Smooth muscle cell (in vitro differentiated cells): ENCODE data around the gene RNF13. TPM values are rescaled to one million over a fixed set of nuclear protein-coding genes. Genes with fewer than 3 reads are reported as not detected.
"Not testable (repeated sequence)": the region's sequence is repeated elsewhere in the genome, so short reads cannot be mapped to it uniquely, and the experiment has no call there.

Experiments used
- DNase-seq: peaks from one replicate; lab custom pipeline; 2025; ENCODE audit not compliant: unreplicated experiment; lab: John Stamatoyannopoulos, UW
- H2AFZ ChIP-seq: fragments of 200-600 bp; sonication (generic); 2 replicates; pipeline ENCODE4 v1.6.0; 2016; ENCODE audit warnings: antibody characterized with exemption, low read depth, mild to moderate bottlenecking
- H3F3A ChIP-seq: fragments of 200-600 bp; sonication (generic); 2 replicates; pipeline ENCODE4 v1.6.0; 2017; ENCODE audit warnings: antibody characterized with exemption, low read depth
- H3K27ac ChIP-seq: fragments of 200-600 bp; sonication (generic); 2 replicates; pipeline ENCODE4 v1.5.1; 2016; ENCODE audit warnings: low read depth, mild to moderate bottlenecking
- H3K27me3 ChIP-seq: fragments of 200-600 bp; sonication (generic); 2 replicates; pipeline ENCODE4 v1.6.1; 2016; ENCODE audit warnings: low read depth, mild to moderate bottlenecking
- H3K36me3 ChIP-seq: fragments of 200-600 bp; sonication (generic); 2 replicates; pipeline ENCODE4 v1.5.1; 2016; ENCODE audit warnings: low read depth
- H3K4me1 ChIP-seq: fragments of 200-600 bp; sonication (generic); 2 replicates; pipeline ENCODE4 v1.5.1; 2016; ENCODE audit warnings: low read depth
- H3K4me2 ChIP-seq: fragments of 200-600 bp; sonication (generic); 2 replicates; pipeline ENCODE4 v1.6.0; 2016; ENCODE audit warnings: mild to moderate bottlenecking
- H3K4me3 ChIP-seq: fragments of 200-600 bp; sonication (generic); 2 replicates; pipeline ENCODE4 v1.5.1; 2016; ENCODE audit warnings: mild to moderate bottlenecking
- H3K79me2 ChIP-seq: fragments of 200-600 bp; sonication (generic); 2 replicates; pipeline ENCODE4 v1.6.0; 2016; ENCODE audit warnings: low read depth, mild to moderate bottlenecking
- H3K9ac ChIP-seq: fragments of 200-600 bp; sonication (generic); 2 replicates; pipeline ENCODE4 v1.6.0; 2016; ENCODE audit warnings: low read depth
- H3K9me3 ChIP-seq: fragments of 200-600 bp; sonication (generic); replicated peaks from 2 replicates; pipeline ENCODE4 v1.5.1; 2016; ENCODE audit warnings: low read depth
- H4K20me1 ChIP-seq: fragments of 200-600 bp; sonication (generic); 2 replicates; pipeline ENCODE4 v1.6.0; 2016; ENCODE audit warnings: low read depth
- CTCF ChIP-seq: fragments of 200-600 bp; sonication (generic); IDR thresholded peaks from 2 replicates; pipeline ENCODE4 v1.5.1; 2017; ENCODE audit warnings: borderline replicate concordance, mild to moderate bottlenecking, antibody characterized with exemption; ENCODE audit not compliant: insufficient read depth, poor library complexity, severe bottlenecking
- WGBS: methylation state at CpG from one replicate; pipeline ENCODE4 v1.1.7; 2016; ENCODE audit warnings: low lambda C conversion rate; 5-methylcytosine and 5-hydroxymethylcytosine counted together
- polyA plus RNA-seq: library from polyadenylated mRNA; unstranded; fragments of >200 nt; fragmentation: Nextera tagmentation; extraction: Ambion mirVana; gene quantifications from 2 replicates; pipeline ENCODE4 v1.2.1, GENCODE V29; 2016
- total RNA-seq: library from RNA; depleted of rRNA; stranded (reverse); fragments of >200 nt; gene quantifications from 2 replicates; pipeline ENCODE4 v1.2.3, GENCODE V29; 2014

Gene RNF13
- total and polyA plus RNA-seq, 2 experiments from 2014 or later: 46.1 to 81.9 TPM

DNA sequence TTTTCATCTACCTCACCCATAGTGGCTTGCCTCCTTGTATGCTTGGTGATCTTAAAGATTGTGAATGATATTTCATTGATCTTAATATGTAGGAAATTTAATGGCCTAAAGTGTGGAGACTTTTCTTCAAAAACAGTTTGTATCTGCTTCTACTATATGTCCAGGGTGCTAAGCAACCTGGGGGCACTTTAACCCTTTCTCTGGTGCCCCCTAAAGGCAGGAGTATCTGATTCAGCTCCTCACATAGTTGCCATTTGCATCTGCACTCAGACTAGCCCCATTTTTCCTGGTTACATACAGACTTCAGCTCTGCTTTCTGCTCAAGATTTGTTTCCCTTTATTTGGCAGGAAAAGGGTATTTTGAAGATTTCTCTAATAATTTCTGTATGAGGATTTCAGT is 162.9 kb downstream of the RNF13 start:
- Histone ChIP-seq H3K36me3 (no peaks in the 10 kb centered on the region), H3K4me3 (no peak overlapping the region), H2AFZ (no peak overlapping the region), H4K20me1 (no peaks in the 10 kb centered on the region), H3K9ac (no peak overlapping the region), H3K79me2 (peaks cover 3% of the 10 kb centered on the region), H3F3A (no peaks in the 10 kb centered on the region), H3K4me1 (peaks cover 13% of the 10 kb centered on the region), H3K4me2 (no peak overlapping the region), H3K27ac (no peak overlapping the region), H3K27me3 (no peaks in the 10 kb centered on the region), H3K9me3 (no peaks in the 10 kb centered on the region)
- no peak for DNase-seq
- no peak for TF ChIP-seq CTCF

DNA sequence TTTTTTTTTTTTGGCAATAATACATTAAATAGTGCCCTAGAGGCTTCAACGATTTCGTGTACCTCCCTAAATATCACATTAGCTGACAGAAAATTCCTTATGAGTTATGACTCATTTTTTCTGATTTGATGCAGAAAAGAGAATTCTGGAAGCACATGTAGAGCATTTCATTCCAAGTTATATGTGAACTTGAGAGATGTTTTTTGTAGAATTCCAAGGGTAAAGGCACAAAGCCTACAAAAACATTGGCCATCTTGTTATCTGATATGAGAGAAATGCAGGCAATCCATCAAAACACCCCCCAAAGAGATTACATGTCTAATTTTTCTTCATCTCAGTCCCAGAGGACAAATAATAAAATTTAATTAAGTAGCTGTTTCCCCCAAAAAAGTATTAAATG is 164.4 kb downstream of the RNF13 start:
- no peaks in the 10 kb centered on the region for H3K36me3 ChIP-seq
- TF ChIP-seq CTCF: no peak
- no peaks in the 10 kb centered on the region for H3K9me3 ChIP-seq
- no peak overlapping the region for H2AFZ ChIP-seq
- H3K27ac ChIP-seq: no peak overlapping the region
- no peak overlapping the region for H3K9ac ChIP-seq
- no peaks in the 10 kb centered on the region for H4K20me1 ChIP-seq
- H3F3A ChIP-seq: no peaks in the 10 kb centered on the region
- WGBS: 77% methylated on average over 2 of the region's 2 CpGs
- no peak overlapping the region for H3K4me3 ChIP-seq
- no peaks in the 10 kb centered on the region for H3K27me3 ChIP-seq
- H3K4me2 ChIP-seq: no peak overlapping the region
- peaks cover 3% of the 10 kb centered on the region for H3K79me2 ChIP-seq
- peaks cover 6% of the 10 kb centered on the region for H3K4me1 ChIP-seq
- DNase-seq: no peak

DNA sequence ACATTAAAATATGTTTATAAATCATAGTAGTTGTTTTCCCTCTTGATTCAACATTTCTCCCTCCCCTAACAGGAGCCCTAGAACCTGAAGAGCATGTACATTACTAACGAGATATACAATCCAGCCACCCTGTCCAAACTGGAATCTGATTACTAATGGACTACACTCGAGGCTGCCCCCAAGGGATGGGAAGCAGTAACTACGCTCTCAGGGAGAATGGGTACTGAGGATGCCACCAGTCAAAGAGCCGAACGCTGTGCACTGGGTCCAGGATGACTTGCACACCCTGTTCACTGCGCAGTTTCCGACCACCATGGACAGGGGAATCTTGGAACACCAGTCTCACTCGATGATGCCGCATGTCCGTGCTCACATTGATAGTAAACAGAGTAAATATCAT is 169.0 kb downstream of the RNF13 start:
- H3K36me3 ChIP-seq, H3K4me2 ChIP-seq, H4K20me1 ChIP-seq, H3K9me3 ChIP-seq, H2AFZ ChIP-seq, H3K9ac ChIP-seq, DNase-seq, H3F3A ChIP-seq, H3K4me1 ChIP-seq, H3K27me3 ChIP-seq, H3K4me3 ChIP-seq, H3K79me2 ChIP-seq, H3K27ac ChIP-seq: not testable (repeated sequence)
- 79% methylated on average over 5 of the region's 10 CpGs for WGBS

GRCh38 chr3:149983053-149983452 is 170.0 kb downstream of the RNF13 start:
- H3K9ac ChIP-seq, H3K27me3 ChIP-seq, H4K20me1 ChIP-seq, H2AFZ ChIP-seq, H3K27ac ChIP-seq, H3K79me2 ChIP-seq, DNase-seq, H3K4me2 ChIP-seq, H3K4me3 ChIP-seq, H3K36me3 ChIP-seq, H3K4me1 ChIP-seq, H3K9me3 ChIP-seq, H3F3A ChIP-seq: not testable (repeated sequence)
- 95% methylated on average over 32 of the region's 32 CpGs for WGBS

DNA sequence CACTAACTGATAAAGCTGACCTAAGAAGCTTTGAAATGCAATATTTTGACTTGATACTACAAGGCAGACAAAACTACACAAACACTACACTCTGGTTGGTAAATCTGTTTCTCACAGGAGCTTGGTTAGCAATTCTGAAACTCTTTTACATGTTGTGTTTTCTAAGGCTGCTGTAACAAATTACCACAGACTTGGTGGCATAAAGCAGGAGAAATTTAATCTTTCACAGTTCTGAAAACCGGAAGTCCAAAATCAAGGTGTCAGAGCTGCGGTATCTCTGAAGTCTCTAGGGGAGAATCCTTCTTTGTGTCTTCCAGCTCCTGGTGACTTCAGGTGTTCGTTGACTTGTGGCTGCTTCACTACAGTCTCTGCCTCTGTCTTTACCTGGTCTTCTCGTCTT is 170.6 kb downstream of the RNF13 start:
- H3K4me3 ChIP-seq: no peak overlapping the region

More for the DNA sequence above, 170.6 kb downstream of the RNF13 start:
- no peak overlapping the region for H3K4me2 ChIP-seq
- no peaks in the 10 kb centered on the region for H4K20me1 ChIP-seq
- no peak for DNase-seq
- no peaks in the 10 kb centered on the region for H3K36me3 ChIP-seq
- H3F3A ChIP-seq: no peaks in the 10 kb centered on the region
- no peak for TF ChIP-seq CTCF
- no peaks in the 10 kb centered on the region for H3K9me3 ChIP-seq
- H3K27me3 ChIP-seq: no peaks in the 10 kb centered on the region
- no peak overlapping the region for H3K27ac ChIP-seq
- H3K79me2 ChIP-seq: no peaks in the 10 kb centered on the region
- no peak overlapping the region for H3K9ac ChIP-seq
- H3K4me1 ChIP-seq: no peaks in the 10 kb centered on the region
- H2AFZ ChIP-seq: no peak overlapping the region
- WGBS: 97% methylated on average over 4 of the region's 4 CpGs
